Loucy (cell line): ENCODE measurements around the gene C5orf34.

Experiments used
- EZH2phosphoT487 ChIP-seq: fragments of 200-600 bp; IDR thresholded peaks from 2 replicates; pipeline ENCODE4 v1.6.1; 2018; ENCODE audit warnings: antibody characterized with exemption, mild to moderate bottlenecking, moderate library complexity, borderline replicate concordance
- TF ChIP-seq, protein P1 (sequence below): fragments of 200-600 bp; sonication (generic); conservative IDR thresholded peaks from 2 replicates; pipeline ENCODE4 v1.5.1; 2014; ENCODE audit warnings: mild to moderate bottlenecking, antibody characterized with exemption, low read length

DNA sequence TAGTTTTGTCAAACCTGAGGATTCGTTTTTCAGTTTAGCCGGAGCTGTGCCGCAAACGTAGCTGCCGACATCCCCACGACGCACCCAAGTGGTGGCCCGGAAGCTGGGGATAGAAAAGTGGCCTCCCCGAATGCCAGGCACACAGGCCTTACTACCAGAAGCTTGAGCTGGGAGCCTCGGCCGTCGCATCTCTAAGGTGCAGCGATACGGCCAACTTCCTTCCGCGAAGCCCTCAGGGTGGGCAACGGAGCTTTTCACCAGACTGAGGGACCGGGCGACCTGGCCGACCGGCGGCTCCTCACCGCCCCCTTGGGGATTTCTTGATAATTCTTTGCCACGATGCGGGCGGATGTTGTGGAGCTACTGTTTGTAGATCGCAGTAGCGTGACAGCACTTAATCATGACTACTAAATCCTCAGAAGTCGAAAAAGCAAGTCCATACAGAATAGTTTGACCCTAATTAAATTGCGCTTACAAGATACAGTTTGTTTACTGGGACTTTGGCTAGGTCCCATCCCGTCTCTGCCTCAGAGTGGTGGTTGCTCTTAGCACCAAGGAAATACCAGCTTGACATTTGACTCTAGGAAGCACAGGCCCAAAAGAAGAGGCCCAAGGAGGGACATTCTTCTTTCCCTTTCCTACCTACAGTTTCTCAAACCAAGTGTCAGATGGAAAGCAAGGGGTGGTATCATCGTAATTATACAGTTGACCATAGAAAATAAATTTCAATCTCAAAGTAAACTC, 30.7 kb downstream of the C5orf34 start:
- TF ChIP-seq, protein P1, sequence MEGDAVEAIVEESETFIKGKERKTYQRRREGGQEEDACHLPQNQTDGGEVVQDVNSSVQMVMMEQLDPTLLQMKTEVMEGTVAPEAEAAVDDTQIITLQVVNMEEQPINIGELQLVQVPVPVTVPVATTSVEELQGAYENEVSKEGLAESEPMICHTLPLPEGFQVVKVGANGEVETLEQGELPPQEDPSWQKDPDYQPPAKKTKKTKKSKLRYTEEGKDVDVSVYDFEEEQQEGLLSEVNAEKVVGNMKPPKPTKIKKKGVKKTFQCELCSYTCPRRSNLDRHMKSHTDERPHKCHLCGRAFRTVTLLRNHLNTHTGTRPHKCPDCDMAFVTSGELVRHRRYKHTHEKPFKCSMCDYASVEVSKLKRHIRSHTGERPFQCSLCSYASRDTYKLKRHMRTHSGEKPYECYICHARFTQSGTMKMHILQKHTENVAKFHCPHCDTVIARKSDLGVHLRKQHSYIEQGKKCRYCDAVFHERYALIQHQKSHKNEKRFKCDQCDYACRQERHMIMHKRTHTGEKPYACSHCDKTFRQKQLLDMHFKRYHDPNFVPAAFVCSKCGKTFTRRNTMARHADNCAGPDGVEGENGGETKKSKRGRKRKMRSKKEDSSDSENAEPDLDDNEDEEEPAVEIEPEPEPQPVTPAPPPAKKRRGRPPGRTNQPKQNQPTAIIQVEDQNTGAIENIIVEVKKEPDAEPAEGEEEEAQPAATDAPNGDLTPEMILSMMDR, result peak; percentile 82
- TF ChIP-seq EZH2phosphoT487, result no peak
